Inflammatory macrophage treated with lipopolysaccharide for 4 hours (primary cell): Measurements from ENCODE around the gene CCDC106.

ENCODE experiments used
- DNase-seq: peaks from one replicate; pipeline ENCODE4 v3.0.0-alpha.2; 2020

The CCDC106 gene

DNA sequence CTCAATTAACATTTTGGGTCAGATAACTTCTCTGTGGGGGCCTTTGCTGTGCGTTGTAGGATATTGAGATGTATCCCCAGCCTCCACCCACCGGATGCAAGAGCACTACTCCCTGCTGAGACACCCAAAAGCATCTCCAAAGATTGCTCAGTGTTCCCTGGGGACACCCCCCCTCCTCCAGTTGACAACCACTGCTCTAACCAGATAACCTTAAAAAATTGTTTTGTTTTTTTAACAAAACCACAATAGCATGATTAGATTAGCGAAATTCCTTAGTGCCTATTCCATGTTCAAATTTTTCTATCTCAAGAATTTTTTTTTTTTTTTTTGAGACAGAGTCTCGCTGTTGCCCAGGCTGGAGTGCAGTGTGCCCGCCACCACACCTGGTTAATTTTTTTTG lies 24.4 kb downstream of the CCDC106 start:
- DNase-seq = no peak

DNA sequence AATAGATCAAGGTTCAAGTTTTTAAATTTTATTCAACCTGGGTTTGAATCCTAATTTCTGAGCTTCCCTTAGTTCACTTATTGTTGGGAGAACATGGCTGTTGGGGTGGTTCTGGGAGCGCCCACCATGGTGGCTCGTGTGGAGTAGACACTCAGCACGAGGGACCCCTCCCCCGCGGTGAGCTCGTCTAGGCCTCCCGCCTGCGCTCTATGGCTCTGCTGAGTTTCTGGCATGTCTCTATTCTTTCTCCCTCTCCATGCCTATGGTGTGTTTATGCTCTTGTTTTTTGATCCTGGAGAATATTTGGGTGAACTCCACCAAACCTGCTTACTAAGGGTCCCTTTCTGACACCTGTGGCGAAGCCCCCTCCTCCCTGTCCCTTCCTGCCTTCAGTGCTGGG lies 25.5 kb downstream of the CCDC106 start:
- no peak for DNase-seq

DNA sequence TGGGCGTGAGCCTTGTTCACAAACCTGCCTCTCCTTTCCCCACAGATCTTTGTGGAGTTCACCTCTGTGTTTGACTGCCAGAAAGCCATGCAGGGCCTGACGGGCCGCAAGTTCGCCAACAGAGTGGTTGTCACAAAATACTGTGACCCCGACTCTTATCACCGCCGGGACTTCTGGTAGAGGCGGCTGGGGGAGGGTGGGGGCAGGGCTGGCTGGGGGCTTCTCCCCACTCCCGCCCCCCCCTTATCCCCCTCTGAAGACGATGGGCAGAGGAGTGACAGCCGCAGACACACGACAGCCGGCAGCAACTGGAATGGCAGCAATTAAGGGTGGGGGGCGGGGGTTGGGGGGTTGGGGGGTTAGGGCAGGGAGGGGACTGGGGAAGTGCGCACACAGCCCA lies 25.9 kb downstream of the CCDC106 start:
- no peak for DNase-seq

DNA sequence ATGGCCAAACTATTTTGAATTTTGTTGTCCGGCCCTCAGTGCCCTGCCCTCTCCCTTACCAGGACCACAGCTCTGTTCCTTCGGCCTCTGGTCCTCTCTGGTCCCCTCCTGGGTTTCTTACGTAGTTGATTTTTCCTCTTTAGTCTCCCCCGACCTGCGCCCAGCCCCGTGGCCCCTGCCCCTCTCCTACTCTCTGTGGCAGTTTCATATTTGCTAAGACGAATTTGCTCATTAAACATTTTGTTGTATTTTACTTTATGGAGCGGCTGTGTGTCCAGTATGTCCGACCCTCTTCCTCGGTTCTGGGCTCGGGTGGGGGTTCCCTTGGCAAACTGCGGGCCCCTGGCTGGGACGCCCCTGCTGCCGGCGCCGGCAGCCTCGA lies 26.4 kb downstream of the CCDC106 start:
- DNase-seq = no peak

DNA sequence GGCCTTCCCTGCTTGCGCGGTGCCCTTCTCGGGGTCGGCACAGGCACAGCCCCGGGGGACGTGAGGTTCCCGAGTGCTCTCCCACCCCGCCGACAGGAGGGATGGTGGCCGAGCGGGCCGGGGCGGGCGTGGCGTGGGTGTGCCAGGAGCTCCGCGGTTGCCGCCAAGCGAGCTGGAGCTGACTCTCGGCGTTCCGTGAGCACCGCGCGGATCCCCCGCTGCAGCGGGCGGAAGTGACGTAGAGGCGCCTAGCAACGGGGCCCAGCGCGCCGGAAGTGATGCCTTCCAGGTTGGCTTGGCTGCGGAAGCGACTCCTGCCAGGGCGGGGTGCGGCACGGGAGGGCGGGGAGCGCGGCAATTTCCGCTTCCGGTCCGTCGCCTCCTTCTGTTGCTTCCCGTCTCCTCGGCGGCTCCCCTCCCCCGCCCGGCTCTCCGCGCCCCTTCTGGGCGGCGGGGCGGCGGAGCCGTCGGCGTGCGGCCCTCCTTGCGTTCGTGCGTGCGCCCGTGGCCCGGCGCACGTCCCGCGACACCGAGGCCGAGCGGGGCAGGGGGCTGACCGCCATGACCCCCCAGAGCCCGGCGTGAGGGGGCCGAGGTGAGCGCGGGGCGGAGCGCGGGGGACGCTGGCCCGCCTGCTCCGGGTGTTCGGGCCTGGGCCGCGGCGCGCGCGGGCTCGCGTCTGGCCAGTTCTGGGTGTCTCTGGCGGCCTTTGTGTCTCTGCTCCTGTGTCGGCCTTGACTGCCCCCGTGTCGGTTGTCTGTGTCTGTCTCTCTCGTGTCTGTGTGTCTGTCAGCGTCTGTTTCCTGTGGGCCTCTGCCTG lies 27.0 kb downstream of the CCDC106 start, which contains the start of gene EPN1:
Gene EPN1, plus strand, starts transcription at position 386 of the 820 bp plus-strand sequence. CDS start 3,402 bp downstream, outside the sequence.
- DNase-seq = peak; percentile 96

DNA sequence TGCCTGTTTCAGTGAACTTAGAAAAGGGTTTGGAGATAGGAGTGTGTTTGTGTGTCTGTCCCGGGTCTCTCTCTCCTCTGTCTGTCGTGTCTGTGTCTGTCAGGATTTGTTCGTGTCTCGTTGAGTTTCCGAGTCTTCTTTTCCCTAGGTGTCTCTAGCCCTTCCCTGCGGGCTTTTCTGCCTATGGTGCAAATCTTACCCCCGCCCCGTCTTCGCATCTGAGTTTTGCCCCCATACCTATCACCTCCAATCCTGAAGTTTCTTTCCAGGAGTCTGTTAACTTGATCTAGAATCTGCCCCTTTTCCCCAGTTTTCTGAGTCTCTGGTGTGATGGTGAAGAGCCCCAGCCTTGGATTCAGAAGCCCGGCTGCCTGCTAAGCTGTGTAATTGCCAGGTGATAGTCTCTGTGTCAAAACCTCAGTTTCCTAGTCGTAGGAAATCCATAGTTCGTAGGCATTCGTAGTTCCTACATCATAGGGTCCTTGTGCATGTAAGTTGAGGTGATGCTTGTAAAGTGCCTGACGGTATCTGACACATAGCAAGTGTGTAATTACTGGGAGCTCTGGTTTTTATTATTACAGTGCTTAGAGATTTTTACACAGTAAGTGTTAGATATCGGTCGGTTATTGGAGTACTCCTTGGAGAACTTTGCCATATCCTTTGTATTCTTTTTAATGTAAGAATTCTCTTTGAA lies 27.8 kb downstream of the CCDC106 start:
- no peak for DNase-seq

DNA sequence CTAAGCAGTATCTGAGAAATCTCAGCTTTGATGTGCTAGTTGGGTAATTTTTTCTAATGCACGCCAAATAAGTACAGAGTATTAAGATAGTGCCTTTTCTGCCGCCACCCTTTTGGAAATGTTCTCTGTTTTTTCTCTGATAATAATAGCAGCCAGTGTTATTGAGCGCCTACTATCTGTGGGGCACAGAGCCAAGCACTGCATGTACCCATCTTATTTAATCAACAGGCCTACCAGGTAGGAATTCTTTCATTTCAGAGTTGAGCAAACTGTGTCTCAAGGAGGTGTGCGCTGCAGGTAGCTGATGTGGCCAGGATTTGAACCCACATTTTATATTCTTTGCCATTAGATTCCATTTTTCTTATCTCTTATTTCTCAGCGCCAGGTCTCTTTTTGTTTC lies 28.4 kb downstream of the CCDC106 start:
- DNase-seq = no peak

DNA sequence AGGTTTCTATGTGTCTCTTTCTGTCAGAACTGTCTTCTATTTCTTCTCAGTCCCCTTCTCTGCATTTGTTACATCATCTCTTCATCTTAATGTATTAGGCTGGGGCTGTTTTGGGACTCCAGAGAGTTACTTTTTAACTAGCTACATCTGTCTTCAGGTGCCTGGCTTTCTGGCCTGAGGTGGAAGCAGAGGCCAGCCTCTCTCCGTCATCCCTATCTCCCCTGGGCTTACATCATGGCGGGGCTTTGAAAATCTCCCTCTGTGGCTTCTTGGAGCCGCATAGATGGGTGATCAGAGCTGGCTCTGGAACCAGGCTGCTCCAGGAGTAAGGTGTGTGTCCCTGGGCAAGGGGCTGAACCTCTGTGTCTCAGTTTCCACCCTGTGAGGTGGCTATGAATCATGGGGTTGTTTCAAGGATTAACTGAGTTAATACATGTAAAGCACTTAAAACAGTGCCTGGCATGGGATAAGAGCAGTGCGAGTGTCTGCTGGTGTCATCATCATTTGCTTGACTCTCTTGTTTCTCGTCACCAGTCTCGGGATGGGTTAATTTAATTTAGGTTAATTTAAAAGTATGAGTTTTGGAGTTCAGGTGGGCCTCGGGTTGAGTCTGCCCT lies 29.0 kb downstream of the CCDC106 start:
- DNase-seq = no peak

DNA sequence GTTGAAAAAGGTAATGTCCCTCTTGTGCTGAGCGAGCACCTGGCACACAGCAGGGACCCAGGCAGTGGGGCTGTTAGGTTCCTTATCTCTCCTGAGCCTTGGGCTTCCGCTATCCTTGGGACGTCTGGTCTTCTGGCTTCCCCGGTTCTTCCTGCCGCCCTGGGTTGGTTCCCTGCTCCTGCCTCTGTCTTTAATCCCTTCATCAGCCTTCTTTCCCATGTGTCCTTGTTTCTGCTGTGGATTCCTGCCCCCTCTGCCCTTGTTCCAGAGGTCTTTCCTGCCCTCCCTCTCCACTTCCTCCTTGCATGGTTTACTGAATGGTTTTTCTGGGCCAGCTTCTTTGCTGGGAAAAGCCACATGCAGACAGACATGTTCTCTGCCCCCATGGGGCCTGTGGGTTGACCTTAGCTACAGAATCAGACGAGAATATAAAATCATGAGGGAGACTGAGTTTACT lies 29.6 kb downstream of the CCDC106 start:
- DNase-seq = no peak

DNA sequence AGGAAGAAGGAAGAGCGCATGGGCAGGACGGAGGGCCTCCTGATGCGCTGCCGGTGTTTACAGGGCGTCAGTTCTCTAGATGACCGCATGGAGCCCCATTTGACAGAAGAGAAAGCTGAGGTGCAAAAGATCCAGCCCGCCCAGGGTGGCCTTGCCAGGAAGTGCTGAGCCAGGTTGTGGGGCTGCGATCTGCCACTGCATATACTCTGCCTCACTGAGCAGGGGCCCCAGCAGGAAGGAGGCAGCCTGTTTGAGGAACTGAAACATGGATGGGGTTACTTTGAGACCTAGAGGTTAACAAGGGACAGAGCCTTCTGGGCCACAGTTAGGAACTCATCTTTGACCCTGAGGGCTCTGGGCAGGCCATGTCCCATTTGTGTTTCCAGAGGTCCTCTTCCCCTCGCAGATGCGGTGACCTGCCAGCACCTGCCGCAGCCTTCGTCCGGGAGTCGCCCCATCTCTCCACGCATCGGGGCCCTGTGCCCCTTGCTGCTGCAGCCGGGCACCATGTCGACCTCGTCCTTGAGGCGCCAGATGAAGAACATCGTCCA lies 30.2 kb downstream of the CCDC106 start:
- peak; percentile 79 for DNase-seq

DNA sequence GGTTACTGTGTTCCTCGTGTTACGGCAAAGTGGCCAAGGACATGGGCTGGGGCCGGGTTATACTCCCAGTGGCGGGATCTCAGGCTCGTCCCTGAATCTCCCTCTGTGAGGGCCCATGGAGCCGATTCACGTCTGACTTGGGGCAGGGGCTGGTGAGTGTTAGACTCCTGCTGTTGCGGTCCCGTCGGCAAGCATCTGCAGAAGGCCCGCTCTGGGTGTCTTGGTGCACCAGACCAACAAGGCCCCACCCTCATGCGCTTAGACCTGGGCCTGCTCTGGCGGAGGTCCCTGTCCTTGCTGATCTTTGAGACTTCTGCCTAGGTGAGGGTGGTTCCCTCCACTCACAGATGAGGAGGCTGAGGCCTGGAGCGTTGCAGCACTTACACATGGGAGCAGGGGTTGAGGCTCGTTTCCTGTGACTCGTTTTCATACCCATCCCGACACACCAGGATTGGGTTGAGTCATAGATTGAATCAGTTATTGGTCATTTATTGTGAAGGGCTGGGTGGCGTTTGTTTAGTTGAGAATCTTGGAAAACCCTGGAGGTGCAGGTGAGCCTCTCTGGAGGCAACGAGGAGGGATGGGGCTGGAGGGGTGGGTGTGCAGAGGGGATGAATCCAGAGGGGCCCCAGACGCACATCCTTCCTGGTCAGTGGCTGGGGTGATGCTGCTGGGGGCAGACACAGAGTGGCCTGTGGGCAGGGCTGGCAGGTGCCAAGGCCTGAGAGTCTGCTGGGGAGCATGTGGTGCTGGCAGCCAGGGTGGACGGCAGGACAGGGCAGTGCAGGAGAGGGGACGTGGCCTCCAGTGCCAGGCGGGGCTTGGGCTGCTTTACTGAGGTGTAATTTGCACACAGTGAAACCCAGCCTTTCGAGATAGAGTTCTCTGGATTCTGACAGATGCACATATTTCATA lies 31.6 kb downstream of the CCDC106 start:
- no peak for DNase-seq

DNA sequence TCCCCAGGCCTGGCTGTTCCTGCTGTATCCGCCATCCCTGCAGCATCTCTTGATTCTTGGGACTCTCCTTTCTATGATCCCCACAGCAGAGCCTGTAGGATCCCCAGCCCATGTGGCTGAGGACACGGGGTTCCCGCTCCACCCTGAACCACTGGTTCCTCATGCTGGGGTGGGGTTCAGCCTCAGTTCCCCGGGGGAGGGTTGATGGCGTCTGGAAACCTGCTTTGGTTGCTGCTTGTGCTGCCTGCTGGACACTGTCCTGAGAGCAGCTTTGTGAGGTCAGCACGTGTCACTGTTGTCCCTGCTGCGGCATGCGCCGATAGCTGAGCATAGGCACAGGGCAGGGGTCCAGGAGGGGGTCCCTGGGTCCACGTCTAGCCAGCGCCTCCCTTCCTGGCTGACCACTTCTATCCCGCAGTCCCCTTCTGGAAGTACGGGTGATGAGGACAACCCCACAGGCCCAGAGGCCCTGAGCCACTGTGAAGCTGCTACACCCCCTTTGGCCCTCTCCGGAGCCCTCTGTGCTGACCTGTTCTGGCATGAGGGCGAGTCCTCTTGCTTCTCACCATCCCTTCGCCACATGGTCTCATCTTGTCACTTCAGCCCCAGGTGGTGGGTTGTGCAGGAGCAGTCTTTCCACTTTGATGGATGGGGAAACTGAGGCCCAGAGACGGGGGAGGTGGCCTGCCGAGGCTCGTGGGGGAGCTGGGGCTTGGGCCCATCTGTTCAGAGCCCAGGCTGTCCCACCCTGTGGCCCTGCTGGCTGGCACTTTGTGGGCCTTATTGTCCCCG lies 32.5 kb downstream of the CCDC106 start:
- no peak for DNase-seq

DNA sequence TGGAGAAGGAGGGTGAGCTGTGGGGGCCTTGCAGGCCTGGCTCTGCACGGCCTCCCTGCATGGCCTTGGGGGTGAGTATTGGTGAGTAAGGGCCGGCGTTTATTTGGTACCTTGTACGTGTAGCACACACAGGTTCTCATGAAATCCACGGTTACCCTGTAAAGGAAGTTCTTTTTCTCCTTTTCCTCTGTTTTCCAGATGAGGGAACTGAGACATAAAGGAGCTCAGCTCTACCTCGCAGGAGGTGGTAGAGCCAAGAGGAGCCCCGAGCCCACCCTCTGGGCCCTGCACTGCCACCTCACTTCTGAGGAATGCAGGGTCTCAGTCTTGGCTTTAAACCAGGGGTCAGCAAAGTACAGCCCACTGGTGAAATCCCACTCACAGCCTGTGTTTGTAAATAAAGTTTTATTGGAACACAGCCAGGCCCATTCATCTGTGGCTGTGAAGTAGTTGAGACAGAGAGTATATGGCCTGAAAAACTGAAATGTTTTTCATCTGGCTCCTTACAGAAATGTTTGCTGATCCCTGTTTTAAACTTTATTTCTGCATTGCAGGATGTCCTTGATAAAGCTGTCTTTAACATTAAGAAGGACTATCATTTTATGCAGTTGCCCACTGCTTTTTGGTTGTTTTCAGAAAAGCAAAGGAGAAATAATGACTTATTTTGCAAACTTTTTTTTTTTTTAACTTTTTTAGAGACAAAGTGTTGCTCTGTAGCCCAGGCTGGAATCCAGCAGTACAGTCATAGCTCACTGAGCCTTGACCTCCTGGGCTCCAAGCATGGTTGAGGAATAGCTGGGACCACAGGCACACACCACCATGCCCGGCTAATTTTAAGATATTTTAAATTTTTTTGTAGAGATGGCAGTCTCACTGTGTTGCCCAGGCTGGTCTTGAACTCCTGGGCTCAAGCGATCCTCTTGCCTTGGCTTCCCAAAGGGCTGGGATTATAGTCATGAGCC lies 33.4 kb downstream of the CCDC106 start:
- DNase-seq = no peak

DNA sequence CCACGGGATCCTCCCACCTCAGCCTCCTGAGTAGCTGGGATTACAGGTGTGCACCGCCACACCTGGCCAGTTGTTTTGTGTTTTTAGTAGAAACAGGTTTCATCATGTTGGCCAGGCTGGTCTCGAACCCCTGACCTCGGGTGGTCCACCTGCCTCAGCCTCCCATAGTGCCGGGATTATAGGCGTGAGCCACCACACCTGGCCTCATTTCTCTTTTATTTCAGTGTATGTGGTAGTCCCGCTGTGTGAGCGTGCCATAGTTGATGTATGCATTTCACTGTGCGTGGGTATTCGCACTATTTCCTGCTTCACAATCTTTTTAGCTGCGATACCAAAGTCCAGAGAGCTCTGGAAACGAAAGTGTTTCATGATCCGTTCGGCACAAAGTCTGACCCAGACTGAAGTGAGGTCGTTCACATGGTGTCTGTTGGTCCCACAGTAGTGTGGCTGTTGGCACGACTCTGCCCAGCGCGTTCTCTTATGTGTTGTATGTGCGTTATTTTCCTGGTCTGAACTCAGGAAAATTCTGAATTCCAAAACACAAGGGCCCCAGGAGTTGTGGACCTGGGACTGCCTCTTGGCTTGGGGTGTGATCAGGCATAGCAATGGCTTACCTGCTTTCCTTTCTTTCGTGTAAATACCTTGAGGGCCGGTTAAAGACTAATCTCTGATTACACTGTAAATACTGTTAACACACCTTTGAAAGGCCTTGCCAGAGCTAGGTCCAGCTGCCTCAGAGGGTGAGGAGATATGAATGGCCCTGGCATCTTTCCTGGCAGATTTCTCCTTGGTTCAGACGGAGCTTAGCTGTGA lies 35.6 kb downstream of the CCDC106 start:
- no peak for DNase-seq

DNA sequence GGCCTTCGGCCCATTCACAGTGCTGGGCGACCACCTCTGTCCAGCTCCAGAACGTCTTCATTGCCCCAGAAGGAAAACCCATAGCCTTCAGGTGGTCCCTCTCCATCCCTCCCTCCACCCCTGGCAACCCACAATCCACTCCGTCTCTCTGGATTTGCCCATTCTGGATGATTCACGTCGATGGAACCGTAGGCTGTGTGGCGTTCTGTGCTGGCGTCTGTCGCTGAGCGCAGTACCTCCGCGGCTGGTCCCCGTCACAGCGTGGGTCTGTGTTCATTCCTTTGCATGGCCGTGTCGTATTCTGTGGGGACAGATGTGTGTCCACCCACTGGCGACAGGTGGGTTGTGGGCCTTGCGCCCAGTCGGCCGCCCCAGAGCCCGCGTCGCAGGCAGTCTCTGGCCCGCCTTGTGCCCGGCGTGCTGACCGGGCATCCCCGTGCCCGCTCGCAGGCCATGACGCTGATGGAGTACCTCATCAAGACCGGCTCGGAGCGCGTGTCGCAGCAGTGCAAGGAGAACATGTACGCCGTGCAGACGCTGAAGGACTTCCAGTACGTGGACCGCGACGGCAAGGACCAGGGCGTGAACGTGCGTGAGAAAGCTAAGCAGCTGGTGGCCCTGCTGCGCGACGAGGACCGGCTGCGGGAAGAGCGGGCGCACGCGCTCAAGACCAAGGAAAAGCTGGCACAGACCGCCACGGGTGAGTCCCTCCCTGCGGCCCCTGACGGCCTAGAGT lies 37.1 kb downstream of the CCDC106 start:
- no peak for DNase-seq

DNA sequence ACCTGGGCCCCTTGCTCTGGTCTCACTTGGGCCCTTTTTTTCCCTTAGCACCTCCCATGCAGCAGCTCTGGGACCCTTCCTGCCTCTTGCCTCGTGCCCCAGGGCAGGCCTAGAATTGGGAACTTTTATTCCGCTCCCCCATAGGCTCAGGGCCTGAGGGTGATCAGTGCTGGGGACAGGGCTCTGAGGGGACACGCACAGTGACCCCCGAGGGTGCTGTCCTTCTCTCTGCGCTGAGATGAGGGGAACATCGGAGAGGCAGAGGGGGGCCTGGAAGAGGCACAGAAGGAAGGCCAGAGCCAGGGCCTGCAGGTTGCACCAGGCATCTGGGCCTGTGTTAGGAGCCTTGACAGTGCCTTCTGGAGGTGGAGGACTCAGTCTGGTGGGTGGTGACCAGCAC lies 37.8 kb downstream of the CCDC106 start:
- DNase-seq = no peak

DNA sequence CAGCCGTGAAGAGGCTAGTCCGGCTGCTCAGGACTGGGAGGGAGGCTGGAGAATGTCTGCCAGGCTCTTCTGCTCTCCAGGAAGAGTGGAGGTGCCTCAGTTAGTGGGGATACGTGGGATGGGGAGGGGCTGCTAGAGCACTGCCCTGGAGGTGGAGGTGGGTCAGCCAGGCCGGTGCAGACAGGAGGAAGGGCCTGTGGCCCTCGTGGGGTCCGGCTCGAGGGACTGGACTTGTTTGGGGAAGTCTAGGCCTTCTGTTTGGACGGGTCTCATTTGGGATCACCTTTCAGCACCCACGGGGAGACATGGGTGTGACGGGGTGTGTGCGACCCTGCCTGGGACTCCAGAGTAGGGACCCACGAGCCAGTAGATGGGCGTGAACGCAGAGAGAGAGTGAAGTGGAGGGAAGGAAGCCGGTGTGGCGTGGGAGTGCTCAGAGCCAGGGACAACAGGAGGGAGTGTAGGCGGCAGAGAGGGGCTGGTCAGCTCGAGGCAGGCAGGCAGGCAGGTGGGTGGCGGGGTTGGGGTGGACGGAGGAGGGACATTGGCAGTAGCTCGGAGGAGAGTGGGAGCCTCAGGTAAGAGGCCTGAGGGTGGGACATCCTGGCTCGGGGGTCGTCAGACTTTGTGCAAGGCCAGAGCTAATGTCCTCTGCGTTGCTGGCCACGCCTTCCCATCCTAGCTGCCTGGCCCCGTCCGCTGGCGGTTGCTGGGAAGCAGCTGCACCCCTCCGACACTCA lies 38.5 kb downstream of the CCDC106 start:
- no peak for DNase-seq
